ENCODE data around the gene FTO. TPM values are rescaled to one million over a fixed set of nuclear protein-coding genes. Genes with fewer than 3 reads are reported as not detected.

FTO gene
- total and polyA plus RNA-seq, 5 donors from 2014 or later, result 58.6 to 97.6 (median 93.4) TPM

GRCh38 chr16:53832896-53833544 lies 129.1 kb downstream of the FTO start:
- peaks cover 48% of the 10 kb centered on the region for H3K36me3 Mint-ChIP-seq
- no peak for ATAC-seq (ENCODE audit: low read depth in 2 of 2)
- H3K27ac Mint-ChIP-seq, result peak overlapping the region in 1 of 3 donors; percentile 4

GRCh38 chr16:53836142-53836541 lies 132.2 kb downstream of the FTO start:
- ATAC-seq (ENCODE audit: low read depth in 2 of 2), result no peak
- Mint-ChIP-seq H3K27ac (peak overlapping the region in 1 of 3 donors; percentile 10), H3K4me1 (peaks cover 7 to 25% (median 20%) of the 10 kb centered on the region in 4 donors), H3K4me3 (no peak overlapping the region), H3K36me3 (peaks cover 45% of the 10 kb centered on the region), H3K9me3 (peaks cover 0 to 6% (median 0%) of the 10 kb centered on the region in 7 donors), H3K27me3 (no peaks in the 10 kb centered on the region)
- H3K4me1 ChIP-seq (ENCODE audit: control insufficient read depth, insufficient read depth, low read length, poor library complexity, severe bottlenecking), result no peaks in the 10 kb centered on the region
- no peak for DNase-seq
- H3K36me3 ChIP-seq (ENCODE audit: control insufficient read depth, insufficient read depth, low read length), result peaks cover 4% of the 10 kb centered on the region
- no peaks in the 10 kb centered on the region for H3K27me3 ChIP-seq (ENCODE audit: control insufficient read depth, insufficient read depth, low read length)
- no peaks in the 10 kb centered on the region for H3K9me3 ChIP-seq (ENCODE audit: control insufficient read depth in 2 of 2, low read length in 2 of 2)
- H3K4me3 ChIP-seq (ENCODE audit: low read depth, low read length), result no peak overlapping the region
- no peak overlapping the region for H3K27ac ChIP-seq (ENCODE audit: insufficient read depth, low read length, poor library complexity, severe bottlenecking)

More at GRCh38 chr16:53832896-53833544, 129.1 kb downstream of the FTO start:
- H3K27me3 ChIP-seq (ENCODE audit: control insufficient read depth, insufficient read depth, low read length), result no peaks in the 10 kb centered on the region
- no peak overlapping the region for H3K27ac ChIP-seq (ENCODE audit: insufficient read depth, low read length, poor library complexity, severe bottlenecking)
- H3K9me3 ChIP-seq (ENCODE audit: control insufficient read depth in 2 of 2, low read length in 2 of 2), result no peaks in the 10 kb centered on the region
- Mint-ChIP-seq H3K27me3 (no peaks in the 10 kb centered on the region), H3K4me1 (peaks cover 13 to 17% (median 15%) of the 10 kb centered on the region in 4 donors), H3K4me3 (no peak overlapping the region), H3K9me3 (peaks cover 0 to 6% (median 0%) of the 10 kb centered on the region in 7 donors)
- DNase-seq, result no peak
- H3K4me3 ChIP-seq (ENCODE audit: low read depth, low read length), result no peak overlapping the region
- H3K4me1 ChIP-seq (ENCODE audit: control insufficient read depth, insufficient read depth, low read length, poor library complexity, severe bottlenecking), result no peaks in the 10 kb centered on the region
- H3K36me3 ChIP-seq (ENCODE audit: control insufficient read depth, insufficient read depth, low read length), result peaks cover 3% of the 10 kb centered on the region

GRCh38 chr16:53836680-53837079 lies 132.7 kb downstream of the FTO start:
- Mint-ChIP-seq H3K27ac (peak overlapping the region in 1 of 3 donors; percentile 10), H3K36me3 (peaks cover 40% of the 10 kb centered on the region)
- H3K9me3 ChIP-seq (ENCODE audit: control insufficient read depth in 2 of 2, low read length in 2 of 2), result no peaks in the 10 kb centered on the region

GRCh38 chr16:53837426-53837825 lies 133.5 kb downstream of the FTO start:
- DNase-seq (no peak), ATAC-seq (ENCODE audit: low read depth in 2 of 2) (no peak)
- no peaks in the 10 kb centered on the region for H3K27me3 Mint-ChIP-seq
- H3K36me3 Mint-ChIP-seq, result peaks cover 37% of the 10 kb centered on the region
- Histone ChIP-seq H3K27me3 (ENCODE audit: control insufficient read depth, insufficient read depth, low read length) (no peaks in the 10 kb centered on the region), H3K27ac (ENCODE audit: insufficient read depth, low read length, poor library complexity, severe bottlenecking) (no peak overlapping the region), H3K9me3 (ENCODE audit: control insufficient read depth in 2 of 2, low read length in 2 of 2) (no peaks in the 10 kb centered on the region), H3K4me3 (ENCODE audit: low read depth, low read length) (no peak overlapping the region), H3K36me3 (ENCODE audit: control insufficient read depth, insufficient read depth, low read length) (peaks cover 4% of the 10 kb centered on the region), H3K4me1 (ENCODE audit: control insufficient read depth, insufficient read depth, low read length, poor library complexity, severe bottlenecking) (no peaks in the 10 kb centered on the region)
- H3K4me1 Mint-ChIP-seq, result peaks cover 4 to 23% (median 14%) of the 10 kb centered on the region in 4 donors
- H3K27ac Mint-ChIP-seq, result peak overlapping the region in 1 of 3 donors; percentile 71
- H3K9me3 Mint-ChIP-seq, result peaks cover 0 to 4% (median 0%) of the 10 kb centered on the region in 7 donors
- H3K4me3 Mint-ChIP-seq, result no peak overlapping the region

More at GRCh38 chr16:53836680-53837079, 132.7 kb downstream of the FTO start:
- H3K4me1 Mint-ChIP-seq, result peaks cover 7 to 23% (median 18%) of the 10 kb centered on the region in 4 donors
- no peak overlapping the region for H3K4me3 Mint-ChIP-seq
- Histone ChIP-seq H3K27me3 (ENCODE audit: control insufficient read depth, insufficient read depth, low read length) (no peaks in the 10 kb centered on the region), H3K4me1 (ENCODE audit: control insufficient read depth, insufficient read depth, low read length, poor library complexity, severe bottlenecking) (no peaks in the 10 kb centered on the region), H3K36me3 (ENCODE audit: control insufficient read depth, insufficient read depth, low read length) (peaks cover 4% of the 10 kb centered on the region), H3K4me3 (ENCODE audit: low read depth, low read length) (no peak overlapping the region), H3K27ac (ENCODE audit: insufficient read depth, low read length, poor library complexity, severe bottlenecking) (no peak overlapping the region)
- no peak for ATAC-seq (ENCODE audit: low read depth in 2 of 2)
- H3K9me3 Mint-ChIP-seq, result peaks cover 0 to 4% (median 0%) of the 10 kb centered on the region in 7 donors
- DNase-seq, result no peak
- H3K27me3 Mint-ChIP-seq, result no peaks in the 10 kb centered on the region

- no peaks in the 10 kb centered on the region for H3K27me3 Mint-ChIP-seq
- H3K4me1 Mint-ChIP-seq, result peaks cover 4 to 23% (median 13%) of the 10 kb centered on the region in 4 donors
- Histone ChIP-seq H3K9me3 (ENCODE audit: control insufficient read depth in 2 of 2, low read length in 2 of 2) (no peaks in the 10 kb centered on the region), H3K4me3 (ENCODE audit: low read depth, low read length) (no peak overlapping the region), H3K27ac (ENCODE audit: insufficient read depth, low read length, poor library complexity, severe bottlenecking) (no peak overlapping the region), H3K27me3 (ENCODE audit: control insufficient read depth, insufficient read depth, low read length) (no peaks in the 10 kb centered on the region), H3K36me3 (ENCODE audit: control insufficient read depth, insufficient read depth, low read length) (peaks cover 5% of the 10 kb centered on the region), H3K4me1 (ENCODE audit: control insufficient read depth, insufficient read depth, low read length, poor library complexity, severe bottlenecking) (no peaks in the 10 kb centered on the region)
- ATAC-seq (ENCODE audit: low read depth in 2 of 2), result no peak
- H3K9me3 Mint-ChIP-seq, result peaks cover 0 to 1% (median 0%) of the 10 kb centered on the region in 7 donors
- DNase-seq, result no peak
- peaks cover 28% of the 10 kb centered on the region for H3K36me3 Mint-ChIP-seq
- H3K4me3 Mint-ChIP-seq, result no peak overlapping the region
- peak overlapping the region in 1 of 3 donors; percentile 26 for H3K27ac Mint-ChIP-seq
Measured at GRCh38 chr16:53839150-53839549, 135.2 kb downstream of the FTO start.

GRCh38 chr16:53840456-53840855 lies 136.5 kb downstream of the FTO start:
- peaks cover 0 to 1% (median 0%) of the 10 kb centered on the region in 7 donors for H3K9me3 Mint-ChIP-seq
- ATAC-seq (ENCODE audit: low read depth in 2 of 2) (no peak), DNase-seq (no peak)
- Histone ChIP-seq H3K4me3 (ENCODE audit: low read depth, low read length) (no peak overlapping the region), H3K9me3 (ENCODE audit: control insufficient read depth in 2 of 2, low read length in 2 of 2) (no peaks in the 10 kb centered on the region), H3K27ac (ENCODE audit: insufficient read depth, low read length, poor library complexity, severe bottlenecking) (no peak overlapping the region), H3K27me3 (ENCODE audit: control insufficient read depth, insufficient read depth, low read length) (no peaks in the 10 kb centered on the region), H3K4me1 (ENCODE audit: control insufficient read depth, insufficient read depth, low read length, poor library complexity, severe bottlenecking) (no peaks in the 10 kb centered on the region), H3K36me3 (ENCODE audit: control insufficient read depth, insufficient read depth, low read length) (peaks cover 14% of the 10 kb centered on the region)
- H3K27me3 Mint-ChIP-seq, result no peaks in the 10 kb centered on the region
- H3K4me1 Mint-ChIP-seq, result peaks cover 0 to 16% (median 10%) of the 10 kb centered on the region in 4 donors
- peaks cover 35% of the 10 kb centered on the region for H3K36me3 Mint-ChIP-seq
- no peak overlapping the region for H3K4me3 Mint-ChIP-seq
- H3K27ac Mint-ChIP-seq, result no peak overlapping the region

- Mint-ChIP-seq H3K27ac (no peak overlapping the region), H3K4me3 (no peak overlapping the region), H3K36me3 (peaks cover 36% of the 10 kb centered on the region), H3K9me3 (no peaks in the 10 kb centered on the region), H3K4me1 (peaks cover 3 to 17% (median 9%) of the 10 kb centered on the region in 4 donors), H3K27me3 (no peaks in the 10 kb centered on the region)
- Histone ChIP-seq H3K9me3 (ENCODE audit: control insufficient read depth in 2 of 2, low read length in 2 of 2) (no peaks in the 10 kb centered on the region), H3K4me1 (ENCODE audit: control insufficient read depth, insufficient read depth, low read length, poor library complexity, severe bottlenecking) (no peaks in the 10 kb centered on the region), H3K4me3 (ENCODE audit: low read depth, low read length) (no peak overlapping the region), H3K27me3 (ENCODE audit: control insufficient read depth, insufficient read depth, low read length) (no peaks in the 10 kb centered on the region), H3K27ac (ENCODE audit: insufficient read depth, low read length, poor library complexity, severe bottlenecking) (no peak overlapping the region), H3K36me3 (ENCODE audit: control insufficient read depth, insufficient read depth, low read length) (peaks cover 14% of the 10 kb centered on the region)
- DNase-seq, result no peak
- ATAC-seq (ENCODE audit: low read depth in 2 of 2), result no peak
Measured at GRCh38 chr16:53841884-53842283, 137.9 kb downstream of the FTO start.

- H3K9me3 ChIP-seq (ENCODE audit: control insufficient read depth in 2 of 2, low read length in 2 of 2), result no peaks in the 10 kb centered on the region
- H3K27ac Mint-ChIP-seq, result no peak overlapping the region
- H3K9me3 Mint-ChIP-seq, result no peaks in the 10 kb centered on the region
- H3K4me3 Mint-ChIP-seq, result no peak overlapping the region
- no peaks in the 10 kb centered on the region for H3K27me3 Mint-ChIP-seq
- H3K4me3 ChIP-seq (ENCODE audit: low read depth, low read length), result no peak overlapping the region
- ATAC-seq (ENCODE audit: low read depth in 2 of 2) (no peak), DNase-seq (no peak)
- H3K4me1 Mint-ChIP-seq, result peaks cover 1 to 14% (median 6%) of the 10 kb centered on the region in 4 donors
- no peaks in the 10 kb centered on the region for H3K27me3 ChIP-seq (ENCODE audit: control insufficient read depth, insufficient read depth, low read length)
- no peaks in the 10 kb centered on the region for H3K4me1 ChIP-seq (ENCODE audit: control insufficient read depth, insufficient read depth, low read length, poor library complexity, severe bottlenecking)
- peaks cover 35% of the 10 kb centered on the region for H3K36me3 Mint-ChIP-seq
- H3K27ac ChIP-seq (ENCODE audit: insufficient read depth, low read length, poor library complexity, severe bottlenecking), result no peak overlapping the region
- peaks cover 14% of the 10 kb centered on the region for H3K36me3 ChIP-seq (ENCODE audit: control insufficient read depth, insufficient read depth, low read length)
Measured at GRCh38 chr16:53843084-53843483, 139.1 kb downstream of the FTO start.

Measured in CD4-positive, CD25-positive, alpha-beta regulatory T cell (primary cell).